B cell (primary cell): Measurements from ENCODE around the gene DISP2.

Experiments
- CTCF ChIP-seq: fragments of 200-600 bp; IDR thresholded peaks from one replicate; pipeline ENCODE4 v1.8.0; 2022; ENCODE audit warnings: antibody characterized with exemption, mild to moderate bottlenecking
- EZH2 ChIP-seq: IDR thresholded peaks from 2 replicates; pipeline ENCODE4 v1.6.1; 2012; ENCODE audit warnings: borderline replicate concordance, low read depth, mild to moderate bottlenecking, moderate library complexity, low read length; ENCODE audit not compliant: insufficient read depth, poor library complexity, severe bottlenecking

GRCh38 chr15:40361640-40362039 lies 3.6 kb downstream of the DISP2 start:
- TF ChIP-seq CTCF (no peak), EZH2 (no peak)
